ENCODE measurements around the gene ZNF853.
"Not testable (repeated sequence)": the region's sequence is repeated elsewhere in the genome, so short reads cannot be mapped to it uniquely, and the experiment has no call there.

Gene ZNF853

GRCh38 chr7:6576024-6576866, 39.2 kb upstream of the ZNF853 start:
- no peak for TF ChIP-seq CTCF (IDR thresholded peaks at IDR 0.05; ENCODE audit: low read depth, low read length)
- TF ChIP-seq MYC (IDR thresholded peaks at IDR 0.05; ENCODE audit: low read depth, low read length): no peak
- TF ChIP-seq POLR2A (IDR thresholded peaks at IDR 0.05; ENCODE audit: extremely low read depth, insufficient read length): no peak
- TF ChIP-seq MAX (IDR thresholded peaks at IDR 0.05; ENCODE audit: low read depth, low read length): no peak
- H3K4me3 ChIP-seq (ENCODE audit: low read depth, low read length): peak overlapping the region; percentile 87
- DNase-seq (ENCODE audit: low read depth): peak; percentile 66

- peak; percentile 52 for DNase-seq (ENCODE audit: low read depth)
- H3K4me3 ChIP-seq (ENCODE audit: low read depth, low read length): peak overlapping the region; percentile 87
These were observed 38.5 kb upstream of the ZNF853 start for GRCh38 chr7:6576867-6577368.

GRCh38 chr7:6577369-6578113, 37.9 kb upstream of the ZNF853 start, which contains the start of gene ZDHHC4:
ZDHHC4 (plus strand) TSS chr7:6577454; CDS start chr7:6580562, 3,108 bp downstream.
- peak within 1 kb of the TSS; percentile 87 for H3K4me3 ChIP-seq (ENCODE audit: low read depth, low read length)
- peak; percentile 99 for DNase-seq (ENCODE audit: low read depth)
- peak; percentile 80 for TF ChIP-seq MAX (IDR thresholded peaks at IDR 0.05; ENCODE audit: low read depth, low read length)
- TF ChIP-seq CTCF (IDR thresholded peaks at IDR 0.05; ENCODE audit: low read depth, low read length): no peak
- TF ChIP-seq POLR2A (IDR thresholded peaks at IDR 0.05; ENCODE audit: extremely low read depth, insufficient read length): peak; percentile 99
- peak; percentile 89 for TF ChIP-seq MYC (IDR thresholded peaks at IDR 0.05; ENCODE audit: low read depth, low read length)

- H3K4me3 ChIP-seq (ENCODE audit: low read depth, low read length): peak overlapping the region; percentile 87
- no peak for DNase-seq (ENCODE audit: low read depth)
- TF ChIP-seq CTCF (IDR thresholded peaks at IDR 0.05; ENCODE audit: low read depth, low read length): no peak
- TF ChIP-seq MYC (IDR thresholded peaks at IDR 0.05; ENCODE audit: low read depth, low read length): no peak
- no peak for TF ChIP-seq POLR2A (IDR thresholded peaks at IDR 0.05; ENCODE audit: extremely low read depth, insufficient read length)
- TF ChIP-seq MAX (IDR thresholded peaks at IDR 0.05; ENCODE audit: low read depth, low read length): no peak
These were observed 37.0 kb upstream of the ZNF853 start for GRCh38 chr7:6578114-6579084.

GRCh38 chr7:6579446-6579845, 36.0 kb upstream of the ZNF853 start:
- no peak for TF ChIP-seq POLR2A (IDR thresholded peaks at IDR 0.05; ENCODE audit: extremely low read depth, insufficient read length)
- TF ChIP-seq MYC (IDR thresholded peaks at IDR 0.05; ENCODE audit: low read depth, low read length): no peak
- no peak for TF ChIP-seq MAX (IDR thresholded peaks at IDR 0.05; ENCODE audit: low read depth, low read length)
- TF ChIP-seq CTCF (IDR thresholded peaks at IDR 0.05; ENCODE audit: low read depth, low read length): peak; percentile 67
- peak; percentile 84 for DNase-seq (ENCODE audit: low read depth)

GRCh38 chr7:6585746-6586432, 29.5 kb upstream of the ZNF853 start:
- DNase-seq (ENCODE audit: low read depth); H3K4me3 ChIP-seq (ENCODE audit: low read depth, low read length): not testable (repeated sequence)

More at GRCh38 chr7:6579446-6579845, 36.0 kb upstream of the ZNF853 start:
- H3K4me3 ChIP-seq (ENCODE audit: low read depth, low read length): no peak overlapping the region
